Liver (tissue), 9 donors: ENCODE results near the gene CRYBG1. TPM values are rescaled to one million over a fixed set of nuclear protein-coding genes. Genes with fewer than 3 reads are reported as not detected.

Source experiments
- DNase-seq: peaks from one replicate; pipeline ENCODE4 v3.0.0-alpha.2; 2017; ENCODE audit warnings: low spot score
- H3K27ac ChIP-seq, 2 donors: one replicate each; pipeline ENCODE4 v1.7.0; 2013; ENCODE audit warnings: inconsistent platforms in 2 of 2, low read length in 2 of 2, control low read depth in 1 of 2, low read depth in 1 of 2, mild to moderate bottlenecking in 1 of 2
- H3K27me3 ChIP-seq, 4 donors: one replicate each; pipeline versions ENCODE4 v1.6.1 to v1.7.0; 2013; ENCODE audit warnings: low read length in 3 of 4, inconsistent platforms in 1 of 4, mild to moderate bottlenecking in 1 of 4, moderate library complexity in 1 of 4; ENCODE audit not compliant: control insufficient read depth in 4 of 4, insufficient read depth in 4 of 4
- H3K36me3 ChIP-seq, 4 donors: one replicate each; pipeline versions ENCODE4 v1.6.1 to v1.7.0; 2013; ENCODE audit warnings: low read length in 3 of 4, mild to moderate bottlenecking in 3 of 4, low read depth in 1 of 4, moderate library complexity in 1 of 4; ENCODE audit not compliant: control insufficient read depth in 4 of 4, insufficient read depth in 3 of 4
- H3K4me1 ChIP-seq, 4 donors: one replicate each; pipeline versions ENCODE4 v1.6.1 to v1.7.0; 2013; ENCODE audit warnings: low read length in 3 of 4, mild to moderate bottlenecking in 3 of 4, moderate library complexity in 1 of 4; ENCODE audit not compliant: control insufficient read depth in 4 of 4, insufficient read depth in 4 of 4
- H3K4me3 ChIP-seq, 3 donors: one replicate each; pipeline versions ENCODE4 v1.6.1 to v1.7.0; 2013; ENCODE audit warnings: low read length in 3 of 3, control low read depth in 1 of 3, low read depth in 1 of 3, mild to moderate bottlenecking in 1 of 3
- H3K9ac ChIP-seq, 2 donors: one replicate each; pipeline ENCODE4 v1.7.0; 2013; ENCODE audit warnings: low read length in 2 of 2, mild to moderate bottlenecking in 2 of 2, moderate library complexity in 2 of 2, control low read depth in 1 of 2, low read depth in 1 of 2
- H3K9me3 ChIP-seq, 4 donors: one replicate each; pipeline versions ENCODE4 v1.6.1 to v1.7.0; 2013; ENCODE audit warnings: low read length in 3 of 4; ENCODE audit not compliant: control insufficient read depth in 4 of 4
- EGR1 ChIP-seq, 2 donors: IDR thresholded peaks; 2 replicates each; pipeline ENCODE4 v1.6.1; 2016 to 2018; ENCODE audit warnings: antibody characterized with exemption in 2 of 2, low read depth in 2 of 2
- FOXA1 ChIP-seq: IDR thresholded peaks from 2 replicates; pipeline ENCODE4 v1.6.1; 2016; ENCODE audit warnings: antibody characterized with exemption
- FOXA2 ChIP-seq: IDR thresholded peaks from 2 replicates; pipeline ENCODE4 v1.6.1; 2016; ENCODE audit warnings: antibody characterized with exemption
- GABPA ChIP-seq, 2 donors: IDR thresholded peaks in 1 of 2; conservative IDR thresholded peaks in 1 of 2; 2 replicates each; pipeline ENCODE4 v1.6.1; 2016; ENCODE audit warnings: antibody characterized with exemption in 2 of 2, mild to moderate bottlenecking in 1 of 2, moderate library complexity in 1 of 2
- HNF4A ChIP-seq, 2 donors: conservative IDR thresholded peaks; 2 replicates each; pipeline ENCODE4 v1.6.1; 2016; ENCODE audit warnings: antibody characterized with exemption in 2 of 2, mild to moderate bottlenecking in 2 of 2
- HNF4G ChIP-seq: IDR thresholded peaks from 2 replicates; pipeline ENCODE4 v1.6.1; 2016; ENCODE audit warnings: antibody characterized with exemption
- JUND ChIP-seq, 2 donors: IDR thresholded peaks; 2 replicates each; pipeline ENCODE4 v1.6.1; 2016; ENCODE audit warnings: antibody characterized with exemption in 2 of 2
- NR2F2 ChIP-seq: IDR thresholded peaks from 2 replicates; pipeline ENCODE4 v1.6.1; 2016; ENCODE audit warnings: antibody characterized with exemption
- RAD21 ChIP-seq, 2 donors: IDR thresholded peaks; 2 replicates each; pipeline ENCODE4 v1.6.1; 2016; ENCODE audit warnings: antibody characterized with exemption in 2 of 2, mild to moderate bottlenecking in 2 of 2
- RXRA ChIP-seq, 2 donors: IDR thresholded peaks; 2 replicates each; pipeline ENCODE4 v1.6.1; 2017 to 2018; ENCODE audit warnings: antibody characterized with exemption in 2 of 2, mild to moderate bottlenecking in 1 of 2
- SP1 ChIP-seq: IDR thresholded peaks from 2 replicates; pipeline ENCODE4 v1.6.1; 2018; ENCODE audit warnings: antibody characterized with exemption, mild to moderate bottlenecking
- TAF1 ChIP-seq: conservative IDR thresholded peaks from 2 replicates; pipeline ENCODE4 v1.6.1; 2016; ENCODE audit warnings: antibody characterized with exemption, mild to moderate bottlenecking
- YY1 ChIP-seq: IDR thresholded peaks from 2 replicates; pipeline ENCODE4 v1.6.1; 2016; ENCODE audit warnings: antibody characterized with exemption, mild to moderate bottlenecking
- polyA plus RNA-seq, 2 donors: library from polyadenylated mRNA; stranded (reverse) in 1 of 2; unstranded in 1 of 2; fragments of 200-250 nt in 1 of 2; fragments of >200 nt in 1 of 2; fragmentation: Nextera tagmentation in 1 of 2; extraction: Ambion mirVana in 1 of 2; gene quantifications; one replicate each; pipeline versions ENCODE4 v1.2.1 to v1.2.3, GENCODE V29; 2013 to 2015
- total RNA-seq, 2 donors: library from RNA; depleted of rRNA; stranded (reverse); fragments of >200 nt; gene quantifications; one replicate each; pipeline ENCODE4 v1.2.3, GENCODE V29; 2014
- TF ChIP-seq, protein P1 (sequence below): IDR thresholded peaks from 2 replicates; pipeline ENCODE4 v1.6.1; 2016; ENCODE audit warnings: antibody characterized with exemption
- TF ChIP-seq, protein P2 (sequence below): IDR thresholded peaks from 2 replicates; pipeline ENCODE4 v1.6.1; 2016; ENCODE audit warnings: antibody characterized with exemption
- TF ChIP-seq, protein P3 (sequence below): fragments of 150-350 bp; IDR thresholded peaks from 2 replicates; pipeline ENCODE4 v1.5.1; 2017; ENCODE audit warnings: improper control_type of control experiment, low read depth, low read length; ENCODE audit not compliant: missing input control
- TF ChIP-seq, protein P4 (sequence below): IDR thresholded peaks from 2 replicates; pipeline ENCODE4 v1.6.1; 2016; ENCODE audit warnings: antibody characterized with exemption
- TF ChIP-seq, protein P5 (sequence below): IDR thresholded peaks from 2 replicates; pipeline ENCODE4 v1.6.1; 2016; ENCODE audit warnings: antibody characterized with exemption, mild to moderate bottlenecking
- donor health status: healthy.
- donor health status: healthy.
- donor health status: healthy.
- donor health status: healthy.
- donor health status: healthy.

Gene CRYBG1
- total and polyA plus RNA-seq, 4 donors = 2.3 to 8.7 (median 4.0) TPM

DNA sequence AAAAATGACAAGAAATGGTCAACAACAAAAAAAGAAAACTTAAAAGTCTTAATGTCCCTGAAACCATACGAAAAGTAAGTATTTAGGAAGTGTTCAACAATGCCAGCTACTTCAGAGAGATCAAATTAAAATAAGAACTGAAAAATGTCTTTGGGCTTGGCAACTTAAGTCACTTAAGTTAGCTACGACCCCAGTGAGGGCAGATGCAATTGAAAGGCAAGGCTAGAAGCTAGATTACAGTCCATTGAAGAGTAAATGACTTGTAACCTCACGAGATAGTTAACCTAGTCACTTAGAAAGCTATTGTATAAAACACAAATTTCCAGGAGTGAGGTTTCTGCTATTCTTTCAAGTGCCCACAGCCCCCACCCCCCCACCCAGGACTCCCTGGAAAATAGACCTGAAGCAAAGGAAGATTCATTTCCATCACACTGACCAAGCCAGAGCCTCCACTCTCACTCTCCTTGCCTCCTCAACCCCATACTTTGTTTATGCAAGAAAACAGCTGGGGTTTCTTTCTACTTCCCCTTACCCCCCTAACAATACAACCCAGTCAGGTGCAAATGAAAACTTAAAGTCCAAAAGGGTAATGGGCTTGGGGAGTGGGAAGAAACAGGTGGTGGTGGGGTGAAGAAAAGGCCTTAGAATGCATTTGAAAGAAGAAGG is 254.2 kb downstream of the CRYBG1 start (continued):
- no peak for TF ChIP-seq YY1

DNA sequence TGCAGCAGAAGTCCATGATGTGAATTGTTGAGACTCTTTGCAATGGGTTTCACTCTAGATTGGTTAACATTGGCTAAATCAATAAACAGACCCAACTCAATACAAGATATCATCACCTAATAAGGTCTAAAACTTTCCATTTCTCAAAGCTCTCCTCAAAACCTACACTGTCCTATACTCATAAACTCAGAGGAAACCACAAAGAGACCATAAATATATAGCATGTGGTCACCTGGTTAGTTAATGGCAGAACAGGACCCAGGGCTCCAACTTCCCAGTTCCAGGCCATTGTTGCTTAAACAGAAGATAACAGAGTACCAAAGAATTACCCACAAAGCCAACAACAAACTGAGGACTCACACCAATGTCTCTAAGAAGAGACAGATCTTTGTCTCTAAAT is 256.8 kb downstream of the CRYBG1 start:
- DNase-seq = no peak

More for the DNA sequence above, 256.8 kb downstream of the CRYBG1 start:
- no peak overlapping the region for H3K9ac ChIP-seq
- H3K27ac ChIP-seq = no peak overlapping the region
- no peak overlapping the region for H3K4me3 ChIP-seq
- no peaks in the 10 kb centered on the region for H3K27me3 ChIP-seq
- peaks cover 0 to 7% (median 5%) of the 10 kb centered on the region in 4 donors for H3K36me3 ChIP-seq
- no peaks in the 10 kb centered on the region for H3K4me1 ChIP-seq
- TF ChIP-seq, protein P1, sequence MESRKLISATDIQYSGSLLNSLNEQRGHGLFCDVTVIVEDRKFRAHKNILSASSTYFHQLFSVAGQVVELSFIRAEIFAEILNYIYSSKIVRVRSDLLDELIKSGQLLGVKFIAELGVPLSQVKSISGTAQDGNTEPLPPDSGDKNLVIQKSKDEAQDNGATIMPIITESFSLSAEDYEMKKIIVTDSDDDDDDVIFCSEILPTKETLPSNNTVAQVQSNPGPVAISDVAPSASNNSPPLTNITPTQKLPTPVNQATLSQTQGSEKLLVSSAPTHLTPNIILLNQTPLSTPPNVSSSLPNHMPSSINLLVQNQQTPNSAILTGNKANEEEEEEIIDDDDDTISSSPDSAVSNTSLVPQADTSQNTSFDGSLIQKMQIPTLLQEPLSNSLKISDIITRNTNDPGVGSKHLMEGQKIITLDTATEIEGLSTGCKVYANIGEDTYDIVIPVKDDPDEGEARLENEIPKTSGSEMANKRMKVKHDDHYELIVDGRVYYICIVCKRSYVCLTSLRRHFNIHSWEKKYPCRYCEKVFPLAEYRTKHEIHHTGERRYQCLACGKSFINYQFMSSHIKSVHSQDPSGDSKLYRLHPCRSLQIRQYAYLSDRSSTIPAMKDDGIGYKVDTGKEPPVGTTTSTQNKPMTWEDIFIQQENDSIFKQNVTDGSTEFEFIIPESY = no peak
- no peak for TF ChIP-seq TAF1
- TF ChIP-seq, protein P2, sequence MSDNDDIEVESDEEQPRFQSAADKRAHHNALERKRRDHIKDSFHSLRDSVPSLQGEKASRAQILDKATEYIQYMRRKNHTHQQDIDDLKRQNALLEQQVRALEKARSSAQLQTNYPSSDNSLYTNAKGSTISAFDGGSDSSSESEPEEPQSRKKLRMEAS = no peak
- no peak for TF ChIP-seq YY1
- no peak for TF ChIP-seq FOXA1
- TF ChIP-seq RXRA (IDR thresholded peaks at IDR 0.05) = no peak
- TF ChIP-seq, protein P3, sequence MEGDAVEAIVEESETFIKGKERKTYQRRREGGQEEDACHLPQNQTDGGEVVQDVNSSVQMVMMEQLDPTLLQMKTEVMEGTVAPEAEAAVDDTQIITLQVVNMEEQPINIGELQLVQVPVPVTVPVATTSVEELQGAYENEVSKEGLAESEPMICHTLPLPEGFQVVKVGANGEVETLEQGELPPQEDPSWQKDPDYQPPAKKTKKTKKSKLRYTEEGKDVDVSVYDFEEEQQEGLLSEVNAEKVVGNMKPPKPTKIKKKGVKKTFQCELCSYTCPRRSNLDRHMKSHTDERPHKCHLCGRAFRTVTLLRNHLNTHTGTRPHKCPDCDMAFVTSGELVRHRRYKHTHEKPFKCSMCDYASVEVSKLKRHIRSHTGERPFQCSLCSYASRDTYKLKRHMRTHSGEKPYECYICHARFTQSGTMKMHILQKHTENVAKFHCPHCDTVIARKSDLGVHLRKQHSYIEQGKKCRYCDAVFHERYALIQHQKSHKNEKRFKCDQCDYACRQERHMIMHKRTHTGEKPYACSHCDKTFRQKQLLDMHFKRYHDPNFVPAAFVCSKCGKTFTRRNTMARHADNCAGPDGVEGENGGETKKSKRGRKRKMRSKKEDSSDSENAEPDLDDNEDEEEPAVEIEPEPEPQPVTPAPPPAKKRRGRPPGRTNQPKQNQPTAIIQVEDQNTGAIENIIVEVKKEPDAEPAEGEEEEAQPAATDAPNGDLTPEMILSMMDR = no peak
- TF ChIP-seq EGR1 (IDR thresholded peaks at IDR 0.05; ENCODE audit: low read depth in 2 of 2) = no peak
- no peak for TF ChIP-seq GABPA (IDR thresholded peaks at IDR 0.05 in 1 of 2, conservative IDR thresholded peaks at IDR 0.05 in 1 of 2)
- TF ChIP-seq HNF4G = no peak
- TF ChIP-seq JUND (IDR thresholded peaks at IDR 0.05) = no peak
- TF ChIP-seq FOXA2 = no peak
- TF ChIP-seq, protein P4, sequence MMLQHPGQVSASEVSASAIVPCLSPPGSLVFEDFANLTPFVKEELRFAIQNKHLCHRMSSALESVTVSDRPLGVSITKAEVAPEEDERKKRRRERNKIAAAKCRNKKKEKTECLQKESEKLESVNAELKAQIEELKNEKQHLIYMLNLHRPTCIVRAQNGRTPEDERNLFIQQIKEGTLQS = no peak
- TF ChIP-seq, protein P5, sequence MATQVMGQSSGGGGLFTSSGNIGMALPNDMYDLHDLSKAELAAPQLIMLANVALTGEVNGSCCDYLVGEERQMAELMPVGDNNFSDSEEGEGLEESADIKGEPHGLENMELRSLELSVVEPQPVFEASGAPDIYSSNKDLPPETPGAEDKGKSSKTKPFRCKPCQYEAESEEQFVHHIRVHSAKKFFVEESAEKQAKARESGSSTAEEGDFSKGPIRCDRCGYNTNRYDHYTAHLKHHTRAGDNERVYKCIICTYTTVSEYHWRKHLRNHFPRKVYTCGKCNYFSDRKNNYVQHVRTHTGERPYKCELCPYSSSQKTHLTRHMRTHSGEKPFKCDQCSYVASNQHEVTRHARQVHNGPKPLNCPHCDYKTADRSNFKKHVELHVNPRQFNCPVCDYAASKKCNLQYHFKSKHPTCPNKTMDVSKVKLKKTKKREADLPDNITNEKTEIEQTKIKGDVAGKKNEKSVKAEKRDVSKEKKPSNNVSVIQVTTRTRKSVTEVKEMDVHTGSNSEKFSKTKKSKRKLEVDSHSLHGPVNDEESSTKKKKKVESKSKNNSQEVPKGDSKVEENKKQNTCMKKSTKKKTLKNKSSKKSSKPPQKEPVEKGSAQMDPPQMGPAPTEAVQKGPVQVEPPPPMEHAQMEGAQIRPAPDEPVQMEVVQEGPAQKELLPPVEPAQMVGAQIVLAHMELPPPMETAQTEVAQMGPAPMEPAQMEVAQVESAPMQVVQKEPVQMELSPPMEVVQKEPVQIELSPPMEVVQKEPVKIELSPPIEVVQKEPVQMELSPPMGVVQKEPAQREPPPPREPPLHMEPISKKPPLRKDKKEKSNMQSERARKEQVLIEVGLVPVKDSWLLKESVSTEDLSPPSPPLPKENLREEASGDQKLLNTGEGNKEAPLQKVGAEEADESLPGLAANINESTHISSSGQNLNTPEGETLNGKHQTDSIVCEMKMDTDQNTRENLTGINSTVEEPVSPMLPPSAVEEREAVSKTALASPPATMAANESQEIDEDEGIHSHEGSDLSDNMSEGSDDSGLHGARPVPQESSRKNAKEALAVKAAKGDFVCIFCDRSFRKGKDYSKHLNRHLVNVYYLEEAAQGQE = no peak
- TF ChIP-seq HNF4A (conservative IDR thresholded peaks at IDR 0.05) = no peak
- TF ChIP-seq NR2F2 = no peak
- TF ChIP-seq RAD21 (IDR thresholded peaks at IDR 0.05) = no peak
- TF ChIP-seq SP1 = no peak
- no peaks in the 10 kb centered on the region for H3K9me3 ChIP-seq
